Measurements from ENCODE around the gene TROAP.

The TROAP gene

GRCh38 chr12:49342066-49342913, 19.2 kb downstream of the TROAP start:
- peak; percentile 96 for DNase-seq (ENCODE audit: low spot score)

GRCh38 chr12:49342914-49343731, 20.1 kb downstream of the TROAP start:
- DNase-seq (ENCODE audit: low spot score), result no peak

- no peak for DNase-seq (ENCODE audit: low spot score)
Measured at GRCh38 chr12:49344486-49345050, 21.5 kb downstream of the TROAP start.

- no peak for DNase-seq (ENCODE audit: low spot score)
Measured at GRCh38 chr12:49345051-49345824, 22.2 kb downstream of the TROAP start.

- DNase-seq (ENCODE audit: low spot score), result no peak
Measured at GRCh38 chr12:49345825-49346658, 23.0 kb downstream of the TROAP start.

- DNase-seq (ENCODE audit: low spot score), result no peak
Measured at GRCh38 chr12:49346659-49347310, 23.7 kb downstream of the TROAP start, which contains the start of gene DNAJC22. DNAJC22 (plus strand) TSS chr12:49346888; CDS start chr12:49348873, 1,985 bp downstream.

- DNase-seq (ENCODE audit: low spot score), result peak; percentile 82
Measured at GRCh38 chr12:49347311-49348193, 24.5 kb downstream of the TROAP start.

GRCh38 chr12:49348781-49349180, 25.7 kb downstream of the TROAP start:
- no peak for DNase-seq (ENCODE audit: low spot score)

GRCh38 chr12:49349266-49349665, 26.2 kb downstream of the TROAP start:
- no peak for DNase-seq (ENCODE audit: low spot score)

- no peak for DNase-seq (ENCODE audit: low spot score)
Measured at GRCh38 chr12:49352351-49352750, 29.3 kb downstream of the TROAP start.

- DNase-seq (ENCODE audit: low spot score), result no peak
Measured at GRCh38 chr12:49355913-49356312, 32.9 kb downstream of the TROAP start.

GRCh38 chr12:49357103-49357678, 34.1 kb downstream of the TROAP start:
- no peak for DNase-seq (ENCODE audit: low spot score)

GRCh38 chr12:49358483-49359141, 35.6 kb downstream of the TROAP start:
- DNase-seq (ENCODE audit: low spot score), result peak; percentile 79

GRCh38 chr12:49359671-49360070, 36.6 kb downstream of the TROAP start:
- DNase-seq (ENCODE audit: low spot score), result no peak

GRCh38 chr12:49362077-49362476, 39.0 kb downstream of the TROAP start:
- no peak for DNase-seq (ENCODE audit: low spot score)

- no peak for DNase-seq (ENCODE audit: low spot score)
Measured at GRCh38 chr12:49364989-49365388, 41.9 kb downstream of the TROAP start.

- DNase-seq (ENCODE audit: low spot score), result no peak
Measured at GRCh38 chr12:49365542-49365941, 42.5 kb downstream of the TROAP start.

GRCh38 chr12:49366096-49366651, 43.1 kb downstream of the TROAP start:
- DNase-seq (ENCODE audit: low spot score), result no peak

Data from SK-N-DZ (cell line).